GM12878 (cell line): Measurements from ENCODE around the gene CTSD. TPM values are rescaled to one million over a fixed set of nuclear protein-coding genes. Genes with fewer than 3 reads are reported as not detected.

Experiments
- ATAC-seq: fragments of 200-7000 bp; cut with Tn5 transposase; 3 replicates; pipeline ENCODE4 v1.9.1; 2020; ENCODE audit warnings: mild to moderate bottlenecking, moderate library complexity
- BruUV-seq: library from RNA; stranded (reverse); fragments of 400-500 nt; replicated peaks from 2 replicates; lab custom pipeline; 2021; lab: Mats Ljungman, UMichigan
- CTCF ChIA-PET: fragments of 300-600 bp; sonication (Branson Sonifier 250); formaldehyde crosslinking; extraction: SDS; loops from one replicate; lab custom pipeline; 2021; ENCODE audit warnings: inconsistent platforms; lab: Yijun Ruan, JAX
- POLR2A ChIA-PET: fragments of 350-600 bp; formaldehyde crosslinking; extraction: SDS; loops from one replicate; lab custom pipeline; 2021; ENCODE audit warnings: inconsistent platforms; lab: Charles Lee
- RAD21 ChIA-PET: fragments of 300-600 bp; sonication (Branson Sonifier 250); formaldehyde crosslinking; loops from one replicate; lab custom pipeline; 2023; ENCODE audit warnings: antibody characterized with exemption; ENCODE audit not compliant: unreplicated experiment; lab: Charles Lee
- SMC1A ChIA-PET: fragments of 300-600 bp; sonication (Branson Sonifier 250); formaldehyde crosslinking; loops from one replicate; lab custom pipeline; 2023; ENCODE audit not compliant: unreplicated experiment, uncharacterized antibody; lab: Charles Lee
- DNase-seq: peaks from one replicate; pipeline ENCODE4 v3.0.0-alpha.2; 2011; ENCODE audit warnings: low read depth, low spot score
- FAIRE-seq: peaks from 3 replicates; lab custom pipeline; 2011; peaks lifted over from hg19 to GRCh38; lab: Jason Lieb, UNC
- H2AFZ ChIP-seq: 2 replicates; pipeline ENCODE4 v1.6.0; 2011; ENCODE audit warnings: low read depth, low read length, control low read depth; ENCODE audit not compliant: control insufficient read depth
- H3K27ac ChIP-seq: 2 replicates; pipeline ENCODE4 v1.5.1; 2011; ENCODE audit warnings: control low read depth; ENCODE audit not compliant: control insufficient read depth, insufficient read depth
- H3K27me3 ChIP-seq, 2 experiments: replicated peaks in 1 of 2; 2 replicates each; pipeline versions ENCODE4 v1.6.0 to v1.6.1; 2011; ENCODE audit warnings: low read length in 1 of 2; ENCODE audit not compliant: control insufficient read depth in 2 of 2, insufficient read depth in 2 of 2
- H3K36me3 ChIP-seq, 2 experiments: 2 replicates each; pipeline ENCODE4 v1.5.1; 2011; ENCODE audit warnings: low read length in 1 of 2; ENCODE audit not compliant: control insufficient read depth in 2 of 2, insufficient read depth in 2 of 2
- H3K4me1 ChIP-seq: 2 replicates; pipeline ENCODE4 v1.6.1; 2011; ENCODE audit warnings: mild to moderate bottlenecking, low read length, moderate library complexity, mixed read lengths; ENCODE audit not compliant: control insufficient read depth, insufficient read depth
- H3K4me2 ChIP-seq: 2 replicates; pipeline ENCODE4 v1.6.0; 2011; ENCODE audit warnings: control low read depth; ENCODE audit not compliant: control insufficient read depth, insufficient read depth
- H3K4me3 ChIP-seq: fragments of 200-600 bp; sonication (generic); 2 replicates; pipeline ENCODE4 v1.5.1; 2016
- H3K79me2 ChIP-seq: 2 replicates; pipeline ENCODE4 v1.6.0; 2011; ENCODE audit warnings: low read length; ENCODE audit not compliant: control insufficient read depth, insufficient read depth
- H3K9ac ChIP-seq: 2 replicates; pipeline ENCODE4 v1.8.0; 2011; ENCODE audit warnings: low read length, control low read depth, mixed read lengths; ENCODE audit not compliant: control insufficient read depth, insufficient read depth
- H3K9me3 ChIP-seq: replicated peaks from 3 replicates; pipeline ENCODE4 v1.5.1; 2011; ENCODE audit warnings: mild to moderate bottlenecking, low read length; ENCODE audit not compliant: control insufficient read depth, insufficient read depth
- H4K20me1 ChIP-seq: 2 replicates; pipeline ENCODE4 v1.6.0; 2011; ENCODE audit not compliant: control insufficient read depth, insufficient read depth
- CBX3 ChIP-seq: fragments of 200-600 bp; sonication (generic); IDR thresholded peaks from 2 replicates; pipeline ENCODE4 v1.6.1; 2016; ENCODE audit warnings: low read depth, borderline replicate concordance
- CREB1 ChIP-seq: IDR thresholded peaks from 2 replicates; pipeline ENCODE4 v1.6.1; 2012; ENCODE audit warnings: low read depth, mild to moderate bottlenecking, inconsistent platforms
- NBN ChIP-seq: fragments of 450-650 bp; IDR thresholded peaks from 2 replicates; pipeline ENCODE4 v1.6.1; 2016
- SREBF2 ChIP-seq: IDR thresholded peaks from 2 replicates; pipeline ENCODE4 v1.6.1; 2012; ENCODE audit warnings: mild to moderate bottlenecking, low read length
- TCF3 ChIP-seq: IDR thresholded peaks from 2 replicates; pipeline ENCODE4 v1.6.1; 2012; ENCODE audit warnings: low read depth, mild to moderate bottlenecking, low read length, borderline replicate concordance; ENCODE audit not compliant: insufficient read depth
- WGBS: methylation state at CpG from one replicate; pipeline ENCODE4 v1.1.6; 2016; ENCODE audit warnings: low lambda C conversion rate; ENCODE audit not compliant: insufficient replicate concordance, insufficient coverage; ENCODE audit errors: missing lambda C conversion rate; 5-methylcytosine and 5-hydroxymethylcytosine counted together
- in situ Hi-C: fragments of 300-500 bp; cut with MboI; formaldehyde crosslinking; loops from 9 replicates; pipeline ENCODE4 v1.14.3; 2018; ENCODE audit warnings: mixed read lengths
- intact Hi-C: fragments of 100-400 bp; cut with micrococcal nuclease; formaldehyde crosslinking; loops from one replicate; pipeline ENCODE4 v1.14.2; 2022; ENCODE audit not compliant: unreplicated experiment
- polyA plus RNA-seq, 11 experiments: library from polyadenylated mRNA; depleted of rRNA in 4 of 11; unstranded in 6 of 11; stranded (reverse) in 5 of 11; fragments of >200 nt; fragmentation: Nextera tagmentation in 4 of 11; fragmentation: Illumina TruSeq in 1 of 11; extraction: Ambion mirVana in 4 of 11; extraction: Trizol in 1 of 11; gene quantifications; 1 replicate in 1 of 11; 2 replicates in 10 of 11; pipeline versions ENCODE4 v1.2.1 to v1.2.3, GENCODE V29; 2011 to 2016; ENCODE audit warnings: inconsistent platforms in 2 of 11, missing spikeins in 2 of 11, low read depth in 1 of 11
- total RNA-seq, 4 experiments: library from RNA; depleted of rRNA in 3 of 4; stranded (reverse); fragments of >200 nt in 3 of 4; fragmentation: Illumina TruSeq in 1 of 4; extraction: Trizol in 1 of 4; gene quantifications; 2 replicates each; pipeline versions ENCODE4 v1.2.1 to v1.2.3, GENCODE V29; 2013 to 2021
- TF ChIP-seq, protein P1 (sequence below): IDR thresholded peaks from 2 replicates; pipeline ENCODE4 v1.6.1; 2011; ENCODE audit warnings: mild to moderate bottlenecking, low read depth, low read length, moderate library complexity; ENCODE audit not compliant: insufficient replicate concordance

The CTSD gene
- total and polyA plus RNA-seq, 10 of the 15 experiments (the other 5 are each of a cell fraction or from before 2014, with no cell fraction given) = 0.42 to 54.6 (median 25.0) TPM

DNA sequence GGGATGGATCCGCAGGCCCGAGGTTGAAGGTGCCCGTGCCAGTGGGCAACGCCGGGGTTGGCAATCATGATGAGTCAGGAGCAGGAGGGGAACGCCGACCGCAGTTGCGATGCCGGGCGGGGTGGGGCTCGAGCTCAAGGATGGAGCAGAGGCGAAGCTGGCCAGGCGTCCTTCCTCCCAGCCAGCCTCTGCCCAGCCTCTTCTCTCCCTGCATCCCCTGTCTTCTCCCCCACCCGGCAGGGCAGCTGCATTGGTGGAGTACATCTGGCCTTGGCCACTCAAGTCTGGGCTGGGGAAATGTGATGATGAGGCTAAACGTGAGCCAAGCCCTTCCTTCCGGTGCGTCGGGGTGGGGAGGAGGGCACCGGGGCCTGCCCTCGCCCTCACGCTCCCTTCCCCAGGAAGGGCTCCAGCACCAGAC lies 17.2 kb downstream of the CTSD start:
- no peak overlapping the region for H3K4me2 ChIP-seq
- CTCF ChIA-PET = no interaction called here

DNA sequence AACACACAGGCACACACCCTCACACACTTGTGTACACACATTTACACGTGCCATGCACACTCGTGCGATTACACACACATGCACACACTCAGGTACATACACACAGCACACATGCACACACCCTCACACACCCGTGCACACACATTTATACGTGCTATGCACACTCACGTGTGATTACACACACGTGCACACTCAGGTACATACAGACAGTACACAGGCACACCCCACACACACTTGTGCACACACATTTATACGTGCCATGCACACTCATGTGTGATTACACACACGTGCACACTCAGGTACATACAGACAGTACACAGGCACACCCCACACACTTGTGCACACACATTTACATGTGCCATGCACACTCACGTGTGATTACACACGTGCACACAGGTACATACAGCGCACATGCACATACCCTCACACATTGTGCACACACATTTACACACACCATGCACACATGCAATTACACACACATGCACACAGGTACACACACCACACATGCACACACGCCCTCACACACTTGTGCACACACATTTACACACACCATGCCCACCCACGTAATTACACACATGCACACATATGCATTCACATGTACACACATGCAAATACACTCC lies 17.9 kb downstream of the CTSD start:
- no peaks in the 10 kb centered on the region for H4K20me1 ChIP-seq
- BruUV-seq = no TSS peak
- H3K9ac ChIP-seq = no peak overlapping the region
- H3K79me2 ChIP-seq = no peaks in the 10 kb centered on the region
- no peak overlapping the region for H3K4me2 ChIP-seq
- H2AFZ ChIP-seq = no peak overlapping the region
- WGBS = 56% methylated on average over 14 of the region's 14 CpGs
- ChIA-PET SMC1A (no interaction called here), RAD21 (no interaction called here), CTCF (no interaction called here), POLR2A (no interaction called here)
- DNase-seq (no peak), FAIRE-seq (no peak), ATAC-seq (no peak)
- H3K27ac ChIP-seq = no peak overlapping the region
- intact Hi-C loops (no loop called here), in situ Hi-C loops (no loop called here)
- TF ChIP-seq TCF3 (0 out of 2 replicates have a peak, but pooled peaks have one; percentile 7), CREB1 (no peak), NBN (no peak), CBX3 (no peak)
- H3K36me3 ChIP-seq = no peaks in the 10 kb centered on the region
- no peaks in the 10 kb centered on the region for H3K4me1 ChIP-seq
- H3K4me3 ChIP-seq = no peak overlapping the region
- H3K27me3 ChIP-seq = no peaks in the 10 kb centered on the region; a peak in 1 of 4 replicates
- H3K9me3 ChIP-seq = no peaks in the 10 kb centered on the region; the same call in 2 of the 3 replicates

More for the DNA sequence above, 17.2 kb downstream of the CTSD start:
- no peak for FAIRE-seq
- Histone ChIP-seq H2AFZ (no peak overlapping the region), H3K9me3 (no peaks in the 10 kb centered on the region; the same call in 2 of the 3 replicates), H4K20me1 (no peaks in the 10 kb centered on the region), H3K4me1 (no peaks in the 10 kb centered on the region), H3K36me3 (no peaks in the 10 kb centered on the region), H3K4me3 (no peak overlapping the region), H3K27ac (no peak overlapping the region), H3K79me2 (no peaks in the 10 kb centered on the region), H3K9ac (no peak overlapping the region), H3K27me3 (no peaks in the 10 kb centered on the region; a peak in 1 of 4 replicates)
- ChIA-PET POLR2A (no interaction called here), SMC1A (no interaction called here), RAD21 (no interaction called here)
- no peak for ATAC-seq
- DNase-seq = no peak
- 82% methylated on average over 21 of the region's 22 CpGs for WGBS
- in situ Hi-C loops = no loop called here
- BruUV-seq = no TSS peak
- TF ChIP-seq SREBF2 = no peak
- TF ChIP-seq, protein P1, sequence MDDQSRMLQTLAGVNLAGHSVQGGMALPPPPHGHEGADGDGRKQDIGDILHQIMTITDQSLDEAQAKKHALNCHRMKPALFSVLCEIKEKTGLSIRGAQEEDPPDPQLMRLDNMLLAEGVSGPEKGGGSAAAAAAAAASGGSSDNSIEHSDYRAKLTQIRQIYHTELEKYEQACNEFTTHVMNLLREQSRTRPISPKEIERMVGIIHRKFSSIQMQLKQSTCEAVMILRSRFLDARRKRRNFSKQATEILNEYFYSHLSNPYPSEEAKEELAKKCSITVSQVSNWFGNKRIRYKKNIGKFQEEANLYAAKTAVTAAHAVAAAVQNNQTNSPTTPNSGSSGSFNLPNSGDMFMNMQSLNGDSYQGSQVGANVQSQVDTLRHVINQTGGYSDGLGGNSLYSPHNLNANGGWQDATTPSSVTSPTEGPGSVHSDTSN = peak; percentile 19
- intact Hi-C loops = no loop called here
